IPS-15b (cell line): Measurements from ENCODE around the gene GLG1.
"Not testable (repeated sequence)": the region's sequence is repeated elsewhere in the genome, so short reads cannot be mapped to it uniquely, and the experiment has no call there.

Source experiments
- H3K27me3 ChIP-seq: one replicate; pipeline ENCODE4 v1.6.1; 2013; ENCODE audit warnings: low read length; ENCODE audit not compliant: control insufficient read depth, insufficient read depth
- H3K36me3 ChIP-seq: one replicate; pipeline ENCODE4 v1.6.1; 2013; ENCODE audit warnings: low read length; ENCODE audit not compliant: control insufficient read depth, insufficient read depth
- H3K4me1 ChIP-seq: one replicate; pipeline ENCODE4 v1.6.1; 2013; ENCODE audit warnings: mild to moderate bottlenecking, low read length; ENCODE audit not compliant: control insufficient read depth, insufficient read depth
- H3K4me3 ChIP-seq: one replicate; pipeline ENCODE4 v1.5.1; 2013; ENCODE audit warnings: low read depth, low read length
- H3K9ac ChIP-seq: one replicate; pipeline ENCODE4 v1.6.1; 2013; ENCODE audit warnings: low read depth, mild to moderate bottlenecking, low read length
- H3K9me3 ChIP-seq: one replicate; pipeline ENCODE4 v1.6.1; 2013; ENCODE audit warnings: mild to moderate bottlenecking, low read length; ENCODE audit not compliant: control insufficient read depth, insufficient read depth

The GLG1 gene

GRCh38 chr16:74568961-74569631 is 37.8 kb downstream of the GLG1 start:
- no peak overlapping the region for H3K4me3 ChIP-seq
- H3K9ac ChIP-seq: no peak overlapping the region
- no peaks in the 10 kb centered on the region for H3K4me1 ChIP-seq
- no peaks in the 10 kb centered on the region for H3K36me3 ChIP-seq
- H3K9me3 ChIP-seq: no peaks in the 10 kb centered on the region
- H3K27me3 ChIP-seq: no peaks in the 10 kb centered on the region

- Histone ChIP-seq H3K4me3 (no peak overlapping the region), H3K9me3 (no peaks in the 10 kb centered on the region), H3K36me3 (no peaks in the 10 kb centered on the region), H3K27me3 (no peaks in the 10 kb centered on the region), H3K4me1 (no peaks in the 10 kb centered on the region), H3K9ac (no peak overlapping the region)
Measured at GRCh38 chr16:74567901-74568300, 39.0 kb downstream of the GLG1 start.

- no peak overlapping the region for H3K9ac ChIP-seq
- H3K4me3 ChIP-seq: no peak overlapping the region
- no peaks in the 10 kb centered on the region for H3K36me3 ChIP-seq
- H3K27me3 ChIP-seq: no peaks in the 10 kb centered on the region
- H3K4me1 ChIP-seq: no peaks in the 10 kb centered on the region
- H3K9me3 ChIP-seq: no peaks in the 10 kb centered on the region
Measured at GRCh38 chr16:74565378-74565777, 41.5 kb downstream of the GLG1 start.

GRCh38 chr16:74564451-74564984 is 42.4 kb downstream of the GLG1 start:
- Histone ChIP-seq H3K9ac (no peak overlapping the region), H3K9me3 (no peaks in the 10 kb centered on the region), H3K4me3 (no peak overlapping the region), H3K27me3 (no peaks in the 10 kb centered on the region), H3K4me1 (no peaks in the 10 kb centered on the region), H3K36me3 (no peaks in the 10 kb centered on the region)

- Histone ChIP-seq H3K4me1 (no peaks in the 10 kb centered on the region), H3K9ac (no peak overlapping the region), H3K4me3 (no peak overlapping the region), H3K9me3 (no peaks in the 10 kb centered on the region), H3K27me3 (no peaks in the 10 kb centered on the region), H3K36me3 (no peaks in the 10 kb centered on the region)
Measured at GRCh38 chr16:74563828-74564263, 43.1 kb downstream of the GLG1 start.

GRCh38 chr16:74562117-74562516 is 44.8 kb downstream of the GLG1 start:
- H3K36me3 ChIP-seq: no peaks in the 10 kb centered on the region
- H3K4me1 ChIP-seq: no peaks in the 10 kb centered on the region
- no peaks in the 10 kb centered on the region for H3K27me3 ChIP-seq
- no peak overlapping the region for H3K9ac ChIP-seq
- no peak overlapping the region for H3K4me3 ChIP-seq
- H3K9me3 ChIP-seq: no peaks in the 10 kb centered on the region

GRCh38 chr16:74561626-74562025 is 45.3 kb downstream of the GLG1 start:
- Histone ChIP-seq H3K36me3 (no peaks in the 10 kb centered on the region), H3K9me3 (no peaks in the 10 kb centered on the region), H3K4me1 (no peaks in the 10 kb centered on the region), H3K27me3 (no peaks in the 10 kb centered on the region), H3K4me3 (no peak overlapping the region), H3K9ac (no peak overlapping the region)

- Histone ChIP-seq H3K9me3 (no peaks in the 10 kb centered on the region), H3K27me3 (no peaks in the 10 kb centered on the region), H3K4me1 (no peaks in the 10 kb centered on the region), H3K36me3 (no peaks in the 10 kb centered on the region), H3K9ac (no peak overlapping the region), H3K4me3 (no peak overlapping the region)
Measured at GRCh38 chr16:74560912-74561311, 46.0 kb downstream of the GLG1 start.

- H3K4me1 ChIP-seq: no peaks in the 10 kb centered on the region
- H3K36me3 ChIP-seq: no peaks in the 10 kb centered on the region
Measured at GRCh38 chr16:74558873-74559272, 48.0 kb downstream of the GLG1 start.

GRCh38 chr16:74557275-74557674 is 49.6 kb downstream of the GLG1 start:
- no peaks in the 10 kb centered on the region for H3K27me3 ChIP-seq
- no peaks in the 10 kb centered on the region for H3K36me3 ChIP-seq
- H3K4me3 ChIP-seq: no peak overlapping the region
- no peaks in the 10 kb centered on the region for H3K4me1 ChIP-seq
- no peaks in the 10 kb centered on the region for H3K9me3 ChIP-seq
- no peak overlapping the region for H3K9ac ChIP-seq

More at GRCh38 chr16:74558873-74559272, 48.0 kb downstream of the GLG1 start:
- Histone ChIP-seq H3K9me3 (no peaks in the 10 kb centered on the region), H3K9ac (no peak overlapping the region), H3K4me3 (no peak overlapping the region), H3K27me3 (no peaks in the 10 kb centered on the region)

- H3K4me3 ChIP-seq: no peak overlapping the region
- H3K4me1 ChIP-seq: no peaks in the 10 kb centered on the region
- H3K9me3 ChIP-seq: no peaks in the 10 kb centered on the region
- no peaks in the 10 kb centered on the region for H3K27me3 ChIP-seq
- no peaks in the 10 kb centered on the region for H3K36me3 ChIP-seq
- no peak overlapping the region for H3K9ac ChIP-seq
Measured at GRCh38 chr16:74556375-74556922, 50.5 kb downstream of the GLG1 start.

- not testable (repeated sequence) for H3K4me3 ChIP-seq, H3K9ac ChIP-seq, H3K36me3 ChIP-seq, H3K9me3 ChIP-seq, H3K27me3 ChIP-seq, H3K4me1 ChIP-seq
Measured at GRCh38 chr16:74552357-74552756, 54.6 kb downstream of the GLG1 start.
